HG03064 (cell line): ENCODE data around the gene ZBTB45.
A peak's percentile ranks its signal among the peaks of the same experiment; 100 is the strongest.
"Not testable (repeated sequence)": the region's sequence is repeated elsewhere in the genome, so short reads cannot be mapped to it uniquely, and the experiment has no call there.

Source experiments
- ATAC-seq: cut with Tn5 transposase; IDR thresholded peaks from one replicate; pipeline ENCODE4 v1.9.1; 2021; ENCODE audit warnings: low read depth; ENCODE audit not compliant: unreplicated experiment

Gene ZBTB45

DNA sequence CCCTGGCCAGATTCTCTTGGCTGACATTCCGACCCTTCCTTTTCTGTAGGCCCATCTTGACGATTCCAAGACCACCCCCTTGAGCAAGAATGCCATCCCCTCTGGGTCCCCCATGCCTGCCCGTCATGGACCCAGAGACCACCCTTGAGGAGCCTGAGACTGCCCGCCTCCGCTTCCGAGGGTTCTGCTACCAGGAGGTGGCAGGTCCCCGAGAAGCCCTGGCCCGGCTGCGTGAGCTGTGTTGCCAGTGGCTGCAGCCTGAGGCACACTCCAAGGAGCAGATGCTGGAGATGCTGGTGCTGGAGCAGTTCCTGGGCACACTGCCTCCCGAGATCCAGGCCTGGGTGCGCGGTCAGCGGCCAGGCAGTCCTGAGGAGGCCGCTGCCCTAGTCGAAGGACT lies 42.5 kb downstream of the ZBTB45 start:
- no peak for ATAC-seq

DNA sequence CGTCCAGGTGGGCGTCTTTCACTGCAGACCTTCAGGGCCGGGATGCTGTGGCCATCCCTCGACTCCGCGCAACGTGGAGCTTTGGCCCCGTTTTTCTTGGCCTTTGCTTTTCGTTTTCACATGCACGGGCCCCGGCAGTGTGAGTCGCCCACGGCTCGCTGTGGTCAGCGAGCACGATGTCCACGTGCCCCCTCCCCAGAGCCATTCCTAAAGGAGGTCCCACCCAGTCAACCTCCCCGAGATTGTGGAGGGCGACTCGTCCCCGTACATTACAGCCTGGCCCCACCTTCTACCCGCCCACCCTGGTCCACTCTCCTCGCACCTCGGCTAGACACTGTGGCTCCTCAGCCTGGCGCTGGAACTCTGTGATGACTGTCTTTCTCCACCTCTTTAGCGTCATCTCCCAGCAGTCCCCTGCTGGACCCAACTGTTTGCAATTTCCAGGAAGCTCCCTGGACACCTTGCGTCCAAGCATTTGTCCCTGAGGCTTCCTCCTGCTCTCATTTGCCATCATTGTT lies 43.1 kb downstream of the ZBTB45 start:
- no peak for ATAC-seq

DNA sequence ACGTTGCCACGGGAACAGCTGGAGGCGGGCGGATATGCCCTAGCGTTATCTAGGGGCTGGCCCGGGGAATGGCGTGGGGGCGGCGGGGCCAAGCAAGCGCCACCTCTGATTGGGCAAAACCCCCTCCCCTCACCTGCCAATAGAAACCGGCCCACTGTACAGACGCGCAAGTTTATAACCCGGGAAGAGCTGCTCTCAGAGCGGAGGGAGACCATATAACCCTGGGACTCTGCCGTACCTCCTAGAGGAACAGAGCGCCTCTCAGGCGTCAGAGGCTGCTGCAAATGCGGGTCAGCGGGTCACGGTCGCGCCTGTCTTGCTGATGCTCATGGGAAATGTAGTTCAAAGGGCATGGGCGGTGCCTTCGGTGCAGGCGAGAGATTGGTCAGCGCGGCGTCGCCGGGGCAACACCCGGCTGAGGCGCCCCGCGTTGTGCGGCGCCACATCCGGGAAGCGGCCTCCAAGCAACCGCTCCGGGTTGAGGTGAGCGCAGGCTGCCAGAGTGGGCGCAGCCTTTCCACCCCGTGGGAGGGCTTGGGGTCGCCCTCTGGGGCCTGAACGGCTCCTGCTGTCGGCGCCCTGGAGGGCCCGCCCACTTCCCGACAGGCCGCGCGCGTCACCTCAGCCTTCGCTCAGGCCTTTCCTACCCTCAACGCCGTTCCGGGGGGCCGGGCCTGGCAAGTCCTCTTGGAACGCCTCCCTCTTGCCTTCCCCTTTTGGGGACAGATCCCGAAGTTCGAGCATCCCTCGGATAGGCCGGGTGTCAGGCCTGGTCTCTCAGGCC lies 43.7 kb downstream of the ZBTB45 start, which contains the start of gene ZNF446:
Gene ZNF446, plus strand, starts transcription at position 639 of the 784 bp plus-strand sequence. CDS start 867 bp downstream, outside the sequence.
- ATAC-seq: peak; percentile 77

DNA sequence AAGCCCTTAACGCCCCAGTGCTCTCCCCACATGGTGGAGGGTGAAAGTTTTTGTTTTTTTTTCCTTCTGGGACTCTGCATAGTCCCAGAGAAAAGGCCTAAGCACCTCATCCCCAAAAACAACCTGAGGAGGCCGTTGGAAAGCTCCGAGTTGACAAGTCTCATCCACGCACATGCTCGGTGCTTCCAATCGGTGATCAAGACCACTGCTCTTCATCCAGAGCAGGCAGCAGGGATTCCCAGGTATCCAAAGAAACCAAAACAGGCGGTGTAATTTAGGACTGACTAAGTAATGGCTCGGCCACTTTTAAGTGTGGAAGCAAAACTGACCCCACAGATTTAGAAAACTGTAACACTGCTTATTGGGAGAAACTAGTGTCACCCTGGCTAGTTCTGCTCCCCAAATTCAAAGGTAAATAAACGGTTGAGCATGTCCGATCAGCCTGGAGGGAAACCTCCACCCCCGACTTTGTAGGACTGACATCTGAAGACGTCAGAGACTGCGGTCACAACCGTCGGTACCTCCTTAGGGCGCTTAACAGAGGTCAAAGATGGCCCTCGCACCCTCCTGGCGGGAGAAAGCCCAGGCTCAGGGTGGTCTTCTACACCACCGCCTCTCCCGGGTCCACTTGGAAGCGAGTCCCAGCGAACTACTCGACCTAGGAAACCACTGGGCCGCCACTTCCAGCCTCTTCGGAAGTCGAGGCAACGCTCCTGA lies 44.5 kb downstream of the ZBTB45 start:
- ATAC-seq: no peak

DNA sequence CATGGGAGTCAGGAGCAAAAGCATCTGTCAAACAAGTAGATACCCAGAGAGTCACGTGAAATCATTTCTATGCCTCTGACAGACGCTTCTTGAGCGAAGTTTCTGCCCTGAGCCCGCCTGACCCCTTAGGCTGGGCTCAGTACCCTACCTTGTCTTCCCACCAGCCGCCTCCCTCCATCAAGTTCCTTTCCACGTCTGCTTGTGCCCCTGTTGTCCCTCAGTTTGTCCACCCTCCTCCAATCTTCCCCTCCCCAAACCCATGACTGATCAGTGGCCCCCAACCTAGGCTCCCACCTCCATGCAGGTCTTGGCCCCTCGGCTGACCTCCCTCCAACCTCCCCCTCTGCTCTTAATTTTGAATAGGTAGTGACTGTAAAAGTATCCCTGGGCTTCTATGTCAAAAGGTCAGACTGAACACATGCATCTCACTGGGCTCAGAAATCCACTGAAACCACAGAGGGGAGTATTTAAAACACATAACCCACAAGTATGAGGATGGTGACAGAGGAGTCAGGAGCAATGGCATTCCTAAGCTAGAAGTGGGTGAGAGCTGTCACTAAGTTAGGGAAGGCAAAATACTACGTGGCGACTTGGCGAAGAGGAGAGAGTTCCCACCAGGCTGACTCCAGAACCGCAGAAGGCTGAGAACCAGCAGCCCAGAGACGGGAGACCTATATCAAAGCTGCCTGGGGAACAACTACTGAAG lies 45.2 kb downstream of the ZBTB45 start:
- ATAC-seq: no peak

DNA sequence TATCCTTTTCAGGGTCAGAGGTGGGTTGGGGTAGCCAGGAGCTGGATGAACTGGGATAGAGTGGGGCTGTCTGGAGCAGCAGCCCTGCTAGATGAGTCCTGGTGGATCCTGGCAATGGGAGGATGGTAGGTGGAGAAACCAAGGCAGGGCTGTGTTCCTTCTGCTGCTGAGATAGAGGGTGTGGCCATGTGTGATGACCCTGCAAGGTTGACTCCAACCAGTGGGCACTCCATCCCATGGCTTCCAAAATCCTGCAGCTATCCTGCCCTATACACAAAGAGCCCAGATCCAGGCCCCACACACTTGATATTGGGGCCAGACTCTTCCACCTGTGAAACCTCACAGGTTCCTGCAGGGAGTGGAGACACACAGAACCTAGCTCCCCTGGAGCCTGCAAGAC lies 45.8 kb downstream of the ZBTB45 start:
- ATAC-seq: no peak

DNA sequence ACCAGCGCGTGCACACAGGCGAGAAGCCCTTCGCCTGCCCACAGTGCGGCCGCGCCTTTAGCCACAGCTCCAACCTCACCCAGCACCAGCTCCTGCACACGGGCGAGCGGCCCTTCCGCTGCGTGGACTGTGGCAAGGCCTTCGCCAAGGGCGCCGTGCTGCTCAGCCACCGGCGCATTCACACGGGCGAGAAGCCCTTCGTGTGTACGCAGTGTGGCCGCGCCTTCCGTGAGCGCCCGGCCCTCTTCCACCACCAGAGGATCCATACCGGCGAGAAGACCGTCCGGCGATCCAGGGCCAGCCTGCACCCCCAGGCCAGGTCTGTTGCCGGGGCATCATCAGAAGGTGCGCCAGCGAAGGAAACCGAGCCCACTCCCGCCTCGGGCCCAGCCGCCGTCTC lies 47.9 kb downstream of the ZBTB45 start:
- ATAC-seq: no peak

DNA sequence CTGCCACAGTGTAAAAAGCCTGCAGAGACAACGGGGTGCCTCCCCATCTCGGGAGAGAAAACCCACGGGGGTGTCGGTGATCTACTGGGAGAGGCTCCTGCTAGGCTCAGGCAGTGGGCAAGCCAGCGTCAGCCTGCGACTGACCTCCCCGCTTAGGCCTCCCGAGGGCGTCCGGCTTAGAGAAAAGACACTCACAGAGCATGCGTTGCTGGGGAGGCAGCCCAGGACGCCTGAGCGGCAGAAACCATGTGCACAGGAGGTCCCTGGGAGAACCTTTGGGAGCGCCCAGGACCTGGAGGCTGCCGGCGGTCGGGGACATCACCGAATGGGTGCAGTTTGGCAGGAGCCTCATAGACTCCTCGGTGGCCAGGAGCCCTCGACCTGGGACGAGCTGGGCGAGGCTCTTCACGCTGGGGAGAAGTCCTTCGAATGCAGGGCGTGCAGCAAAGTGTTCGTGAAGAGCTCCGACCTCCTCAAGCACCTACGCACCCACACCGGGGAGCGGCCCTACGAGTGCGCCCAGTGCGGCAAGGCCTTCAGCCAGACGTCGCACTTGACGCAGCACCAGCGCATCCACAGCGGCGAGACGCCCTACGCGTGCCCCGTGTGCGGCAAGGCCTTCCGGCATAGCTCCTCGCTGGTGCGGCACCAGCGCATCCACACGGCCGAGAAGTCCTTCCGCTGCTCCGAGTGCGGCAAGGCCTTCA lies 48.6 kb downstream of the ZBTB45 start:
- not testable (repeated sequence) for ATAC-seq

DNA sequence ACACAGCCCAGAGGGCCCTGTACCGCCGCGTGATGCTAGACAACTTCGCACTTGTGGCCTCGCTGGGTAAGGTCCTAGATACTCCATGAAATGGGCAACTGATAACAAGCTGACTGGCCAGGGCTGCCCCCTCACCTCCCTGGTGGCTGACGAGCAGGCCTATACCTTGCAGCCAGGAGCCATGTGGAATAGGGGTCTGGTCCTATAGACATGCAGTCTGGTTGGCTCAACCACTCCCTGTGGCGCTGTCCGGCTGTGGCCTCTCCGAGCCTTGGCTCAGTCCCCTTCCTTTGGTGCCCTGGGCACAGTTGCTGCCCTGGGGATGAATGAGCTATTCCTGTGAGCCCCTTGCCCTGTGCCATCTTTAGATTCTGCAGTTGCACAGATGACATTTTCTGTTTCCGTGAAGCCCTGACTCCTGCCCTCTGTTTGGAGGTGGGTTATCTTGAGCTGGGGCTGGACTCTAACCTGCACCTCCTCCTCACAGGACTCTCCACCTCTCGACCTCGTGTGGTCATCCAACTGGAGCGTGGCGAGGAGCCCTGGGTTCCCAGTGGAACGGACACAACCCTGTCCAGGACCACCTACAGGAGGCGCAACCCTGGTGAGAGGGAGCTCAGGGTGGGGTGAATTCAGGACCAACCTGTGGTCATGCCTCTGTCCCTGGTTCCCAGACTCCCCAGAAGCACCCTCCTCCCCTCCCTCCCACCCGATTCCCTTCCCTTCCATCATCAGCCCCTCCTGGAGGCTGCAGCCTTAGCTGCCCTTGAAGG lies 50.2 kb downstream of the ZBTB45 start:
- no peak for ATAC-seq

DNA sequence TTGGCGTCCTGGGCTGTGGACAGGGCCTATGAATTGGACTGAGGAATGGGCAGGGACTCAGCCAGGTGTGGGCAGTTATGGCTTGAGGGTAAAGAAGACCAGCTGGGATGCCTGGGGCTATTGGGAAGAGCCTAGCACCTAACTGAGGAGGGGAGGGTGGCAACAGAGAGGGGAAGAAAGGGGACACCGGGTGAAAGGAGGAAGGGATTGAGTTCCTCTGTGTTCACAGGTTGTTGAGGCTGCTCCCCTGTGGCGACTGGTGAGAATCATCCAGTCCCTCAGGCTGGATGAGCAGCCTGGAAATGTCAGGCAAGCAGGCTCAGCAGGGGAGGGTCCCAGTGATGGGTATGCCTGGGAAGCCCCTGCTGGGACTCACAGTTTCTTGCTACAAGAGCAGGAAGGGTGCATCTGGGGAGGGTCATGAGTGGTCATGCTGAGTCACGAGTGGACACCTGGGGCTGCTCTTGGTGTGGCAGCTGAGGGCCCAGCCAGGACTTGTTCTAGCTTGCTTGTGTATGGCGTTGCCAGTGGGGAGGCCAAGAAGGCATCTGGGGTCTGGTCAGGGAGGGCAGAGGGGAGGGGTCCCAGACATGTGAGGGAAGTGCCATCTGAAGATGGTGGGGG lies 51.3 kb downstream of the ZBTB45 start:
- no peak for ATAC-seq

DNA sequence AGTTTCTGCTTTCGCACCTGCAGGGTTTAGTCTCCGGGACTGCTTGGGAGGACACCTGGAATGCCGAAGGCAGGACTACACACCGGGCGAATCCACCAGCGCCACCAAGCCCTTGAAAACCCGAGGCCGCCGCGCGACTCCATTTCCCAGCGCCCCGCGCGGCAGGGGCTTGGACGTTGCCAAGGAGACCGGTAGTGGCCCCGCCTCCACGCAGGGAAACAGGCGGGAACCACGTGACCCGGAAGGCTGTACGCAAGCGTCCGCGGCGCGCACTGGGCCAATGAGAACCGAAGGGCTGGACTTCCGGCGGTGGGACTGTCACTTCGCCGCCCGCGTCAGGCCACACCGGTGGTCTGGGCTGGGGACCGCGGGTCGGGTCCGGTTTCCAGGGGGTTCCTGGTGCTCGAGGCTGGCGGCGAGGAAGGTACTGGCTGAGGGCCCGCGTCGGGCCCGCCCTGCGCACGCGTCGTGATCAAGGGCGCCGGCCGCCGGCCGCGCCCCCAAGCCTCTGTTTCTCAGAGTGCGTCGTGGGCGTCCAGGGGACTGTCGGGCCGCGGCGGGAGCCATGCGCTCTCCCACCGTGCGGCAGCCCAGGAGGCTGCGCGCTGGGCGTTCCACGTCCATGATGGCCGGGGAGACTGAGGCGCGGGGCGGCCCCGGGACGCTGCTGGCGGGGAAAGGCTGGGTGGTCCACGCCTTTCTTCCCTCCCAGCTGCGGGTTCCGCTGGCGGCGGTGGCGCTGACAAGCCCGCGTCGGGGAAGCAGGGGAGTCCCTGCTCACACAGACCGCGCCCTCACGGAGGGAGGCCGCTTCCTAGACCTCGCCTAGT lies 52.6 kb downstream of the ZBTB45 start, which contains the start of gene ZNF324:
Gene ZNF324, plus strand, starts transcription at position 321 of the 830 bp plus-strand sequence. CDS start 2,106 bp downstream, outside the sequence.
- ATAC-seq: peak; percentile 72

DNA sequence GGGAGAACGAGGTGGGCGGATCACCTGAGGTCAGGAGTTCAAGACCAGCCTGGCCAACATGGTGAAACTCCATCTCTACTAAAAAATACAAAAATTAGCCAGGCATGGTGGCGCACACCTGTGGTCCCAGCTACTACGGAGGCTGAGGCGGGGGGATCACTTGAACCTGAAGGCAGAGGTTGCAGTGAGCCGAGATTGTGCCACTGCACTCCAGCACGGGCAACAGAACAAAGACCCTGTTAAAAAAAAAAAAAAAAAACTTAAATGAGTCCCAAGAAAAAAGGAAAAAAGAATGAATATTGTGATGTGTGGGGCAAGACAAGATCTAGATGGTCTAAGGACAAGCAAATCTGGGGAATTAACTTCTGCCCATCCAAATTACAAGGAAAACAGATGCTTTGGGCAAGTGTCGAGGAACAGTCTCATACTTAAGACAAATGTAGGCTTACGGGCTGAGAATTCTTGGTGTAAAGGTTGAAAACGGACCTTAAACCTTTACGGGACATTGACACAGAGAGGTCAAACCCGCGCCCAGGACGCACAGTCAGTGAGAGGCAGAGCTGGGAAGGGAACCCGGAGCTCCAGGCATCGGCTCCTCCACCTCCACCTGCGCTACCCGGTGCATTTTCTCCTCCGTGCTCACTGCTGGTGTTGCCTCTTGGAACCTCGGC lies 53.4 kb downstream of the ZBTB45 start:
- no peak for ATAC-seq
